Colonic mucosa (tissue), 4 donors: Measurements from ENCODE around the gene ADM2. TPM values are rescaled to one million over a fixed set of nuclear protein-coding genes. Genes with fewer than 3 reads are reported as not detected.
A peak's percentile ranks its signal among the peaks of the same experiment; 100 is the strongest.

ENCODE experiments used
- DNase-seq: peaks from one replicate; pipeline ENCODE4 v3.0.0-alpha.2; 2020
- H3K27ac ChIP-seq: fragments of 200-600 bp; one replicate; pipeline ENCODE4 v1.8.0; 2021
- H3K27me3 ChIP-seq: fragments of 200-600 bp; one replicate; pipeline ENCODE4 v1.8.0; 2021
- H3K36me3 ChIP-seq: fragments of 200-600 bp; one replicate; pipeline ENCODE4 v1.8.0; 2021
- H3K4me1 ChIP-seq: fragments of 200-600 bp; one replicate; pipeline ENCODE4 v1.8.0; 2021; ENCODE audit warnings: mild to moderate bottlenecking
- H3K4me3 ChIP-seq: fragments of 200-600 bp; one replicate; pipeline ENCODE4 v1.8.0; 2021
- H3K9ac ChIP-seq, 2 donors: one replicate each; pipeline ENCODE4 v1.7.0; 2013; ENCODE audit warnings: control low read depth in 2 of 2, low read depth in 2 of 2, low read length in 2 of 2
- H3K9me3 ChIP-seq: fragments of 200-600 bp; one replicate; pipeline ENCODE4 v1.8.0; 2021
- CTCF ChIP-seq: fragments of 200-600 bp; IDR thresholded peaks from one replicate; pipeline ENCODE4 v1.8.0; 2022; ENCODE audit warnings: antibody characterized with exemption, mild to moderate bottlenecking
- intact Hi-C: fragments of 100-400 bp; cut with DNase I; formaldehyde crosslinking; loops from one replicate; pipeline ENCODE4 v1.14.1; 2022
- total RNA-seq, 2 donors: library from RNA; stranded (reverse); fragmentation: NEBNext Ultra II Directional in 1 of 2; extraction: Animal tissue kit (Norgen Biotek cat#: 25700) in 1 of 2; gene quantifications; one replicate each; pipeline ENCODE4 v1.2.1, GENCODE V29; 2021
- donor health status: healthy.
- donor health status: DM: no; HTN: no; CAD: no.
- donor health status: DM: no; HTN: no; CAD: no.

Gene ADM2
- total RNA-seq, 2 donors from 2014 or later, result 4.4 to 5.1 TPM

GRCh38 chr22:50482107-50483074, 1.0 kb downstream of the ADM2 start:
- H3K9ac ChIP-seq, result peak overlapping the region; percentile 51 to 78

GRCh38 chr22:50483106-50483505, 1.8 kb downstream of the ADM2 start:
- no peak for DNase-seq
- Histone ChIP-seq H3K4me1 (peaks cover 15% of the 10 kb centered on the region), H3K36me3 (no peaks in the 10 kb centered on the region), H3K4me3 (no peak overlapping the region), H3K9ac (no peak overlapping the region), H3K9me3 (no peaks in the 10 kb centered on the region), H3K27me3 (peaks cover 27% of the 10 kb centered on the region), H3K27ac (no peak overlapping the region)
- intact Hi-C loops, result no loop called here
- TF ChIP-seq CTCF, result no peak

More at GRCh38 chr22:50482107-50483074, 1.0 kb downstream of the ADM2 start:
- intact Hi-C loops, result no loop called here
- Histone ChIP-seq H3K27ac (no peak overlapping the region), H3K36me3 (no peaks in the 10 kb centered on the region), H3K4me3 (peak overlapping the region; percentile 52), H3K27me3 (peaks cover 27% of the 10 kb centered on the region), H3K4me1 (peaks cover 15% of the 10 kb centered on the region), H3K9me3 (no peaks in the 10 kb centered on the region)
- TF ChIP-seq CTCF, result no peak
- DNase-seq, result no peak

GRCh38 chr22:50483556-50483955, 2.2 kb downstream of the ADM2 start:
- no peak overlapping the region for H3K9ac ChIP-seq
- H3K36me3 ChIP-seq, result no peaks in the 10 kb centered on the region
- peaks cover 27% of the 10 kb centered on the region for H3K27me3 ChIP-seq
- TF ChIP-seq CTCF, result no peak
- H3K4me1 ChIP-seq, result peaks cover 15% of the 10 kb centered on the region
- H3K4me3 ChIP-seq, result no peak overlapping the region
- H3K9me3 ChIP-seq, result no peaks in the 10 kb centered on the region
- H3K27ac ChIP-seq, result no peak overlapping the region
- no peak for DNase-seq
- intact Hi-C loops, result no loop called here

GRCh38 chr22:50483977-50484853, 2.9 kb downstream of the ADM2 start:
- Histone ChIP-seq H3K4me3 (no peak overlapping the region), H3K27me3 (peaks cover 27% of the 10 kb centered on the region), H3K9ac (peak overlapping the region in 1 of 2 donors; percentile 44), H3K9me3 (no peaks in the 10 kb centered on the region), H3K4me1 (peaks cover 15% of the 10 kb centered on the region), H3K27ac (no peak overlapping the region), H3K36me3 (no peaks in the 10 kb centered on the region)
- intact Hi-C loops, result no loop called here
- peak; percentile 69 for DNase-seq
- no peak for TF ChIP-seq CTCF
